B cell (primary cell): ENCODE results near the gene GRPEL2. TPM values are rescaled to one million over a fixed set of nuclear protein-coding genes. Genes with fewer than 3 reads are reported as not detected.

Experiments used
- ATAC-seq: fragments of 200-7000 bp; cut with Tn5 transposase; one replicate; pipeline ENCODE4 v1.10.0; 2021; ENCODE audit warnings: low read depth, mild to moderate bottlenecking, moderate number of reproducible peaks, moderate library complexity
- CTCF ChIA-PET: fragments of 350-600 bp; sonication (Branson Sonifier 250); formaldehyde crosslinking; loops from one replicate; lab custom pipeline; 2021; ENCODE audit warnings: antibody characterized with exemption, inconsistent platforms; lab: Charles Lee
- POLR2A ChIA-PET: fragments of 350-600 bp; sonication (Branson Sonifier 250); formaldehyde crosslinking; loops from one replicate; lab custom pipeline; 2021; ENCODE audit warnings: antibody characterized with exemption; lab: Charles Lee
- DNase-seq: peaks from one replicate; pipeline ENCODE4 v3.0.0; 2013
- H2AFZ ChIP-seq: 2 replicates; pipeline ENCODE4 v1.6.1; 2012; ENCODE audit warnings: mild to moderate bottlenecking, low read depth, low read length; ENCODE audit not compliant: insufficient read depth, poor library complexity, severe bottlenecking
- H3K27ac ChIP-seq, 2 donors: 1 replicate in 1 of 2; 2 replicates in 1 of 2; pipeline ENCODE4 v1.5.1; 2012 to 2013; ENCODE audit warnings: low read length in 2 of 2, mild to moderate bottlenecking in 2 of 2, moderate library complexity in 1 of 2
- H3K27me3 ChIP-seq, 4 experiments: fragments of 200-600 bp in 1 of 4; sonication (generic) in 1 of 4; replicated peaks in 1 of 4; 1 replicate in 2 of 4; 2 replicates in 2 of 4; pipeline versions ENCODE4 v1.6.1 to v1.7.0; 2013 to 2016; ENCODE audit warnings: low read length in 3 of 4, mild to moderate bottlenecking in 2 of 4, mixed read lengths in 1 of 4, moderate library complexity in 1 of 4; ENCODE audit not compliant: insufficient read depth in 4 of 4, control insufficient read depth in 3 of 4; ENCODE audit errors: control extremely low read depth in 1 of 4
- H3K36me3 ChIP-seq, 2 experiments: replicated peaks in 1 of 2; 1 replicate in 1 of 2; 2 replicates in 1 of 2; pipeline versions ENCODE4 v1.6.1 to v1.7.1; 2013; ENCODE audit warnings: low read length in 1 of 2; ENCODE audit not compliant: insufficient read depth in 2 of 2, control insufficient read depth in 1 of 2; ENCODE audit errors: control extremely low read depth in 1 of 2, extremely low read depth in 1 of 2
- H3K4me1 ChIP-seq, 2 donors: fragments of 200-600 bp in 1 of 2; sonication (generic) in 1 of 2; 1 replicate in 1 of 2; 2 replicates in 1 of 2; pipeline versions ENCODE4 v1.5.1 to v1.6.1; 2013 to 2017; ENCODE audit warnings: low read length in 2 of 2; ENCODE audit not compliant: control insufficient read depth in 2 of 2, insufficient read depth in 2 of 2
- H3K4me2 ChIP-seq: replicated peaks from 2 replicates; pipeline ENCODE3; 2012; ENCODE audit warnings: mild to moderate bottlenecking, low read depth, low read length; ENCODE audit not compliant: poor library complexity, severe bottlenecking
- H3K4me3 ChIP-seq, 5 experiments: fragments of 200-600 bp in 1 of 5; sonication (generic) in 1 of 5; 1 replicate in 3 of 5; 2 replicates in 2 of 5; pipeline versions ENCODE4 v1.5.1 to v1.7.0; 2011 to 2016; ENCODE audit warnings: low read length in 4 of 5, mild to moderate bottlenecking in 4 of 5, low read depth in 2 of 5, control low read depth in 1 of 5, moderate library complexity in 1 of 5; ENCODE audit not compliant: insufficient read depth in 1 of 5; ENCODE audit errors: control extremely low read depth in 1 of 5, extremely low read depth in 1 of 5
- H3K79me2 ChIP-seq: fragments of 200-600 bp; sonication (generic); one replicate; pipeline ENCODE4 v1.6.0; 2016; ENCODE audit warnings: low read length; ENCODE audit not compliant: control insufficient read depth, insufficient read depth
- H3K9ac ChIP-seq: fragments of 200-600 bp; sonication (generic); 2 replicates; pipeline ENCODE4 v1.6.1; 2017; ENCODE audit warnings: mild to moderate bottlenecking, low read length, moderate library complexity
- H3K9me3 ChIP-seq, 3 donors: one replicate each; pipeline versions ENCODE4 v1.6.1 to v1.7.1; 2013; ENCODE audit warnings: low read length in 2 of 3; ENCODE audit not compliant: control insufficient read depth in 2 of 3, insufficient read depth in 1 of 3; ENCODE audit errors: control extremely low read depth in 1 of 3
- H4K20me1 ChIP-seq: 2 replicates; pipeline ENCODE4 v1.6.0; 2012; ENCODE audit warnings: mild to moderate bottlenecking, low read length; ENCODE audit not compliant: insufficient read depth, control insufficient read depth, poor library complexity, severe bottlenecking
- H3K27ac Mint-ChIP-seq: one replicate; pipeline ENCODE4 v1.8.0; 2021; ENCODE audit warnings: mixed read lengths
- H3K27me3 Mint-ChIP-seq: one replicate; pipeline ENCODE4 v1.8.0; 2021; ENCODE audit warnings: mixed read lengths
- H3K4me1 Mint-ChIP-seq: one replicate; pipeline ENCODE4 v1.8.0; 2021; ENCODE audit warnings: mixed read lengths
- H3K4me3 Mint-ChIP-seq: one replicate; pipeline ENCODE4 v1.8.0; 2021; ENCODE audit warnings: mixed read lengths
- H3K9me3 Mint-ChIP-seq: one replicate; pipeline ENCODE4 v1.8.0; 2022; ENCODE audit warnings: mixed read lengths; ENCODE audit not compliant: insufficient read depth
- EZH2 ChIP-seq: IDR thresholded peaks from 2 replicates; pipeline ENCODE4 v1.6.1; 2012; ENCODE audit warnings: borderline replicate concordance, low read depth, mild to moderate bottlenecking, moderate library complexity, low read length; ENCODE audit not compliant: insufficient read depth, poor library complexity, severe bottlenecking
- WGBS: methylation state at CpG from one replicate; pipeline ENCODE4 v1.1.5; 2013; ENCODE audit warnings: missing lambda C conversion rate; ENCODE audit not compliant: insufficient coverage; 5-methylcytosine and 5-hydroxymethylcytosine counted together
- intact Hi-C: fragments of 100-400 bp; cut with micrococcal nuclease; formaldehyde crosslinking; loops from one replicate; pipeline ENCODE4 v1.10.0; 2022
- polyA plus RNA-seq: library from polyadenylated mRNA; depleted of rRNA; stranded (reverse); fragments of >200 nt; gene quantifications from 2 replicates; pipeline ENCODE4 v1.2.3, GENCODE V29; 2012
- total RNA-seq, 2 donors: library from RNA; stranded (reverse); fragments of 120-200 nt in 1 of 2; gene quantifications; 1 replicate in 1 of 2; 2 replicates in 1 of 2; pipeline versions ENCODE4 v1.2.3 to v1.2.4, GENCODE V29; 2013 to 2022
- TF ChIP-seq, protein P1 (sequence below): fragments of 200-600 bp; IDR thresholded peaks from one replicate; pipeline ENCODE4 v1.8.0; 2022; ENCODE audit warnings: antibody characterized with exemption, mild to moderate bottlenecking

GRPEL2 gene
- total and polyA plus RNA-seq, 2 donors (not counting 1 experiment from before 2014, with no cell fraction given) = 1.1 to 12.1 TPM

DNA sequence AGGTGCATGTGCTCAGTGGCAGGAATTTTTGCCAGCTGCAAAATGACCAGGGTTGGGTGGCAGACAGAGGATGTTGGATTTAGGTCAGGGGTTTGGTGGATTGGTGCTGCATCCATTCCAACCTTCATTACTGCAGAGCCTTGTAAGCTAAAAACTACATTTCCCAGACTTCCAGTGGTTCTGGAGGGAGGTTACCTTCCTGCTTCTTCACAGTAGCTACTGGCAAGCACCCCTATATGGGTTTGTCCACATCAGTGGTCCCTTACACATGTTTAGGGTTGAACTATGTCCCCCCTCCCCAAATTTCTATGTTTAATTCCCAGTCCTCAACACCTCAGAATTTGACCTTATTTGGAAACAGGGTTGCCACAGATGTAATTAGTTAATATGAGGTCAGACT is 54.5 kb downstream of the GRPEL2 start:
- Mint-ChIP-seq H3K9me3 (no peaks in the 10 kb centered on the region), H3K4me1 (no peaks in the 10 kb centered on the region), H3K27ac (no peak overlapping the region), H3K4me3 (no peak overlapping the region), H3K27me3 (peaks cover 17% of the 10 kb centered on the region)
- Histone ChIP-seq H3K27me3 (peaks cover 0 to 2% (median 0%) of the 10 kb centered on the region in 4 experiments), H3K27ac (no peak overlapping the region), H3K4me1 (no peaks in the 10 kb centered on the region), H3K4me2 (no peak overlapping the region), H3K4me3 (no peak overlapping the region), H3K9me3 (peaks cover 0 to 2% (median 0%) of the 10 kb centered on the region in 3 donors), H2AFZ (no peak overlapping the region), H3K79me2 (no peaks in the 10 kb centered on the region), H3K9ac (no peak overlapping the region), H4K20me1 (no peaks in the 10 kb centered on the region), H3K36me3 (no peaks in the 10 kb centered on the region)
- DNase-seq = no peak
- no peak for ATAC-seq
- TF ChIP-seq EZH2 = no peak
- TF ChIP-seq, protein P1, sequence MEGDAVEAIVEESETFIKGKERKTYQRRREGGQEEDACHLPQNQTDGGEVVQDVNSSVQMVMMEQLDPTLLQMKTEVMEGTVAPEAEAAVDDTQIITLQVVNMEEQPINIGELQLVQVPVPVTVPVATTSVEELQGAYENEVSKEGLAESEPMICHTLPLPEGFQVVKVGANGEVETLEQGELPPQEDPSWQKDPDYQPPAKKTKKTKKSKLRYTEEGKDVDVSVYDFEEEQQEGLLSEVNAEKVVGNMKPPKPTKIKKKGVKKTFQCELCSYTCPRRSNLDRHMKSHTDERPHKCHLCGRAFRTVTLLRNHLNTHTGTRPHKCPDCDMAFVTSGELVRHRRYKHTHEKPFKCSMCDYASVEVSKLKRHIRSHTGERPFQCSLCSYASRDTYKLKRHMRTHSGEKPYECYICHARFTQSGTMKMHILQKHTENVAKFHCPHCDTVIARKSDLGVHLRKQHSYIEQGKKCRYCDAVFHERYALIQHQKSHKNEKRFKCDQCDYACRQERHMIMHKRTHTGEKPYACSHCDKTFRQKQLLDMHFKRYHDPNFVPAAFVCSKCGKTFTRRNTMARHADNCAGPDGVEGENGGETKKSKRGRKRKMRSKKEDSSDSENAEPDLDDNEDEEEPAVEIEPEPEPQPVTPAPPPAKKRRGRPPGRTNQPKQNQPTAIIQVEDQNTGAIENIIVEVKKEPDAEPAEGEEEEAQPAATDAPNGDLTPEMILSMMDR = no peak
- ChIA-PET POLR2A (no interaction called here), CTCF (no interaction called here)
- intact Hi-C loops = no loop called here

DNA sequence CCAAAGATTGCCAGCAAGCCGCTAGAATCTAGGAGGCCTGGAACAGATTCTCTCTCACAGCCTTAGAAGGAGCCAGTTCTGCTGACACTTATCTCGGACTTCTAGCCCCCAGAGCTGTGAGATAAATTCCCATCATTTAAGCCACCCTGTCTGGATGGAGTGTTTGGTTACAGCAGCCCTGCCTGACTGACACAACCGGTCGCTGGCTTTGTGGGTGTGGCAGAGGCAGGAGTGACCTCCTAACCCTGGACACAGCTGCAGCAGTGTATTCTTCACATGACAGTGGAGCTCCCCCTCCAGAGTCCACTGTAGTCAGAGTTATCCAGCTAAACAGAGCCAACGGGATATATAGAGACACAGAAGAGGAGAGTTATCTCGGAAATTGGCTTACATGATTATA is 55.0 kb downstream of the GRPEL2 start:
- no peak overlapping the region for H3K4me3 ChIP-seq
- peaks cover 0 to 2% (median 0%) of the 10 kb centered on the region in 3 donors for H3K9me3 ChIP-seq
- WGBS = 96% methylated on average over 5 of the region's 6 CpGs
- no peak overlapping the region for H3K4me2 ChIP-seq
- intact Hi-C loops = no loop called here
- H3K9ac ChIP-seq = no peak overlapping the region
- TF ChIP-seq, protein P1 = no peak
- no peak for TF ChIP-seq EZH2
- ChIA-PET POLR2A (no interaction called here), CTCF (no interaction called here)
- ATAC-seq (no peak), DNase-seq (no peak)
- no peak overlapping the region for H3K4me3 Mint-ChIP-seq
- no peaks in the 10 kb centered on the region for H3K79me2 ChIP-seq
- peaks cover 17% of the 10 kb centered on the region for H3K27me3 Mint-ChIP-seq
- no peaks in the 10 kb centered on the region for H3K4me1 ChIP-seq
- H4K20me1 ChIP-seq = no peaks in the 10 kb centered on the region
- H3K27ac ChIP-seq = no peak overlapping the region
- H3K27me3 ChIP-seq = peaks cover 0 to 2% (median 0%) of the 10 kb centered on the region in 4 experiments
- H3K36me3 ChIP-seq = no peaks in the 10 kb centered on the region
- no peaks in the 10 kb centered on the region for H3K4me1 Mint-ChIP-seq
- H2AFZ ChIP-seq = no peak overlapping the region
- H3K9me3 Mint-ChIP-seq = no peaks in the 10 kb centered on the region
- no peak overlapping the region for H3K27ac Mint-ChIP-seq
